GM21723 (cell line): Measurements from ENCODE around the gene ACMSD.
"Not testable (repeated sequence)": the region's sequence is repeated elsewhere in the genome, so short reads cannot be mapped to it uniquely, and the experiment has no call there.

Source experiments
- ATAC-seq: cut with Tn5 transposase; IDR thresholded peaks from one replicate; pipeline ENCODE4 v1.9.1; 2021; ENCODE audit warnings: mild to moderate bottlenecking, moderate library complexity; ENCODE audit not compliant: unreplicated experiment

The ACMSD gene

DNA sequence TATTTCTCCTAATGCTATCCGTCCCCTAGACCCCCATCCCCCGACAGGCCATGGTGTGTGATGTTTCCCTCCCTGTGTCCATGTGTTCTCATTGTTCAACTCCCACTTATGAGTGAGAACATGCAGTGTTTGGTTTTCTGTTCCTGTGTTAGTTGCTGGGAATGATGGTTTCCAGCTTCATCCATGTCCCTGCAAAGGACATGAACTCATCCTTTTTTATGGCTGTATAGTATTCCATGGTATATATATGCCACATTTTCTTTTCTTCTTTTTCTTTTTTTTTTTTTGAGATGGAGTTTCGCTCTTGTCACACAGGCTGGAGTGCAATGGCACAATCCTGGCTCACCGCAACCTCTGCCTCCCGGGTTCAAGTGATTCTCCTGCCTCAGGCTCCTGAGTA lies 9.2 kb downstream of the ACMSD start:
- not testable (repeated sequence) for ATAC-seq

DNA sequence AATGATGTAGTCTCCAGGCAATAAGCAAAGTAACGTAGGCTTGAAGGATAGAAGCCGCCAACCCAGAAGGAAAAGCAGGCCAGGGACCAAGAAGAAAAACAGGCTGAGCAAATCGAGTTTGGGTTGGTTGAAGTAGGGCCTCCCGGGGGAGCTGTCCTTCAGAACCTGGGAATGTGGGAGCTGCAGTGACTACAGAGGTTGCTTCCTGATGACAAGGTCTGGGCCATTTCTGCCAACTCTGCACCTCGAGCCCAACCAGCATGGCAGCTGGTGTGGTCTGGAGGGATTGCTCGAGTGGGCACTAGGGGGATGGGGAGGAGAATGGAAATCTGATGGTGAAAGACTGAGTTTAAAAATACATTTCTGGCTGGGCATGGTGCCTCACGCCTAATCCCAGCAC lies 14.1 kb downstream of the ACMSD start:
- ATAC-seq: no peak

DNA sequence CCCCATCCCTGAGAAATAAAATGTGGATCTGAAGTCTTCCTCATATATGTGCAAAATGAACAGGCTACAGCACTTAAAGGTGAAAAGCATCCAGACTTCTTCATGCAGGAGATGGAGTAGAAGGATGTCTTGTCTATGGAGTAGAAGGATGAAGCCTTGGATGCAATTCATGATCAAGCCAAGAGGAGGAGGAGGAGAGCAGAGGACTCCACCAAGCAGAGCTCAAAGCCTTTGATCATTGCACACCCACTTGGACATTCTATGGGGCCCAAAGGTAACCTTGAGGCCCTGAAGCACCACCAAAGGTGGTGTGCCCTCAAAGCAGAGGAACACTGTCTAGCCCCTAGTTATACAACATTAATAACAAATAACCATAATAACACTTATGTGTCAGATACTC lies 17.3 kb downstream of the ACMSD start:
- ATAC-seq: no peak

GRCh38 chr2:134858245-134858644 lies 19.8 kb downstream of the ACMSD start:
- ATAC-seq: no peak

- ATAC-seq: no peak
Measured at GRCh38 chr2:134861173-134861572, 22.8 kb downstream of the ACMSD start.

DNA sequence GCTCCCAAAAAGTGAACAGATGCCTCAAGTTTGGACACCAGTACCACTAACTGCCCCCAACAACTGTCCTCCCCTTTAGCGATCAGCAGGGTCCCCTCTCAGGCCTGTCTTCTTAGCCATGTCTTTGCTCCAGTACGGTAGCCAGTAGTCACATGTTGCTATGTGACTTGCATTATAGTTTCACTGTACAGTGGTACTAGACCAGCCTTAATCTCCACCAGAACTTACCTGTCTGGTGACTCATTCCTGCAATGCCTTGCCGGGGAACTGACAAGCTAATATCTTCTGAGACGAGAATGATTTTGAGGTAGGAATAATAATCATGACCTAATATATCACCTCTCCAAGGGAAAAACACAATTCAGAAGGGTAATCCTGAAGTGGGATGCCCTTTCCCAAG lies 23.7 kb downstream of the ACMSD start:
- no peak for ATAC-seq

DNA sequence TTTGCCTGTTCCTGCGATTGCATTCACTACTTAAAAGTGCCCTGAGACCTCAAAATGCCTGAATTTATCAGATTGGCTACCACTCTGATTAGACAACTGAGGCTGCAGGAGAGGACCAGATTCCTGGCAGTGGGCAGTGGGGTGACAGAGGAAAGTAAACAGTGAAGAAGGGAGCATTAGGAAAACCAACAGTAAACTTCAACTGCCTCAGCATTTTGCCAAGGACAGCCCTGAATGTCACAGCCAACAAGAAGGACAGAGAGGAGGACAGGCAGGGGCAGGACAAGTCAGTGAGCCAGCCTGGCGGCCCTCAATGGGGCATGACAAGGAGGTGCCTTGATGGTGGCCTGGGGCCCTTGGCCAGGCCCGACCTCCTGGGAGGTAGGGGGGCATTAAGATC lies 24.3 kb downstream of the ACMSD start:
- no peak for ATAC-seq

GRCh38 chr2:134863446-134863845 lies 25.0 kb downstream of the ACMSD start:
- no peak for ATAC-seq

GRCh38 chr2:134865067-134865787 lies 26.8 kb downstream of the ACMSD start:
- no peak for ATAC-seq

DNA sequence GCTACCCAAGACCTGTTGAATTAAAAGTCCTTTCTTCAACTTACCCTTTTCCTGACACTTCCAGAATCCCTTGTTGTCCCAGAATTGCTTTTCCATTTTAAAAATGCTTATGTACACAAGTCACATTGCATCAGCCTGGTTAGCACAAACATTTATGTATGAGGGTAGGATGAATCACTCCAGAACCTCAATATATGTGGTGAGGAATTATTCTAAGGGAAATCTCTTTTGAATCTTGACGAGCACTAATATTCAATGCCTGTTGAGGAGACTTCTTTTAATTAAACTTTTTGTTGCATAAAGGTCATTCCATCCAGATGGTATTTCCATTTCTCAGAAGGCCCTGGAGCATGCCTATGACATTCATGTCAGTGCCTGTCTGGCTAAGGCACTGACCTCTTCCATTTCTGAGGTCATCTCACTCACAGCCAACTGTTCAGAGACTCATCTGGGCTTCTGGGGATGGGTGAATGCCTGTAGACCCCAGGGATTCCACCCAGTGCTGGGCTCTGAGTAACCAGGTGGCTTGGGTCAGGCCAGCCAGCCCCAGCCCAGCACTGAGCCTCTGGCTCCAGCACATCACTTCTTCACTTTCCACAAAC lies 28.2 kb downstream of the ACMSD start:
- no peak for ATAC-seq

DNA sequence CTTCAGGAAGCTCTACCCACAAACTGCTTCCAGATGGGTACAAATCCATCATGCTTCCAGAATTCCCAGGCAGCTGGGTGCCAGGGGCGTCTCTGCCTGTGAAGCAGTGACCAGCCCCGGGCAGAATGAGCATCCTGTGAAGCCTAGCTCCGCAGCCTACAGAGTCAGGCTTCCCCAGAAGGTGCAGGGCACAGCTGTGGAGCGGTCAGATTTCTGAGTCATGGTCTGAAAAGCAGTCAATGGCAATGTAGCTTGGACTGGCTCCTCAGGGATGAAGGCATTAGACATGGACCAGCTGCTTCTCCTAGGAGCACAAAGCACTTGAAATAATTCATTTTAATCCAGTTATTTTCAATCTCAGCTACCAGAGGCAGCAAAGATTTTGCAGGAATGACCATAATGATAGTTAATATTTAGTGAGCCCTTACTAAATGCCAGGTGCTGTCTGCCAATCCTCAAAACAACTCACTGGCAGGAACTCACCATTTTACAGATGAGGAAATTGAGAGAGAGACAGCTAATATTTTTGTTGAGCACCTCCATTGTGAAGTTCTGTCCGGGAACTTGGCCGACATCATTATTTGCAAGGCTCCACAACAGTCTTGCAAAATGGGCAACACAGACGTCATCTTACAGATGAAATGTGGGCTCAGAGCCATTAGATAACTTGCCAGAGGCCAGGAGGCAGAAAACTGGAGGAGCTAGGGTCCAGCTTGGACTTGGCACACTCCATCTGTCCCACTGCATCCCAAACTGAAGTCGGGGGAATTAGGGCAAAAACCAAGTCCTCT lies 31.7 kb downstream of the ACMSD start:
- ATAC-seq: no peak

DNA sequence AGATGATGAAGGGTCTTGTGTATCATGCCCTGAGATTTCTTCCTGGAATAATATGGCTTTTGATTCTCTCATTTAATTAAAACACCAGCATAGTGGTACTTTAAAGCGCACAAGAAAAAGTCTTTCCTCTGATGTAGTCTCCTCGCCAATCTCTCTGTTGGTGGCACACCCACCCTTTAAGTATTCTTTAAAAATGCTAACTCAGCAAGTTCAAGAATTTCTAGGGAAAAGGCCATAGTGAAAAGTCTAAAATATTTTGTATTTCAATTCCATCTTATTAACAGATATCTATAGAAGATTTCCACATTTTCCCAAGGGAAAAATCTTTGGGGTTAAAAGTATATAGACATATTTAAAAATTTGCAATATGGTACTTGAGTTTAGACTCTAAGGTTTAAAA lies 34.7 kb downstream of the ACMSD start:
- no peak for ATAC-seq

DNA sequence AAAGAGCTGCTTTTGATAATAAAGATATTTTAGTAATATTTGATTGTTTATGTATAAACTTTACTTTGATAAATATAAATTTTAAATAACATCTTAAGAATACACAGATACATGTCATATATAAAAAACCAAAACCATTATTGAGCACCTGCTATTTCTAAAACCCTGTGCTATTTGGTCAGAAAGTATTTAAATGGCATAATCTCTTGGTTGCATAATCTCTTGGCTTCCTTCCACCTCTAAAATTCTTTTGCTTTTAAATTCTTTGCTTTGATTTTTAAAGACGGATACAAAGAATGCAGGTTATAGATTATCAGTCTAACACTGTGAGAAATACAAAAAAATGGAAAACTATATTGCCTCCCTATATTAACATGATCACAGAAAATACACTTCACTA lies 36.9 kb downstream of the ACMSD start:
- no peak for ATAC-seq

DNA sequence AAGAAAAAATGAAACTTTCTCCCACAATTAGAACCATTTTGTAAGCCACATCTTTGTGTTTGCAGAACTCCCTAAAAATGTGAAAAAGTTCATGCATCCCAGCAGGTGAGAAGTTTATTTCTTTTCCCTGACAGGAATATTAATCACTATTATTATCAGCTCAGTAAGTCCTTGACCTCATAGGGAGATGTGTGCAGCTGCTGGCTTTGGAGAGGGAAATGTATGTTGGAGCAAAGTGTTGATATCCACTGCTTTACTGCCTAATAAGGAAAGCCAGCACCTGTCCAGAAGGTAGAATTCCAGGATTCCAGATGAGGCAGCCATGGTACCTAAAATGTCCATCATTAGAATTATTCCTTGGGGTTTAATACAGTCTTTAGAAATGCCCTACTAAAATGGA lies 44.4 kb downstream of the ACMSD start:
- ATAC-seq: no peak

- ATAC-seq: no peak
Measured at GRCh38 chr2:134883552-134884293, 45.3 kb downstream of the ACMSD start.

GRCh38 chr2:134884435-134884834 lies 46.0 kb downstream of the ACMSD start:
- ATAC-seq: no peak

DNA sequence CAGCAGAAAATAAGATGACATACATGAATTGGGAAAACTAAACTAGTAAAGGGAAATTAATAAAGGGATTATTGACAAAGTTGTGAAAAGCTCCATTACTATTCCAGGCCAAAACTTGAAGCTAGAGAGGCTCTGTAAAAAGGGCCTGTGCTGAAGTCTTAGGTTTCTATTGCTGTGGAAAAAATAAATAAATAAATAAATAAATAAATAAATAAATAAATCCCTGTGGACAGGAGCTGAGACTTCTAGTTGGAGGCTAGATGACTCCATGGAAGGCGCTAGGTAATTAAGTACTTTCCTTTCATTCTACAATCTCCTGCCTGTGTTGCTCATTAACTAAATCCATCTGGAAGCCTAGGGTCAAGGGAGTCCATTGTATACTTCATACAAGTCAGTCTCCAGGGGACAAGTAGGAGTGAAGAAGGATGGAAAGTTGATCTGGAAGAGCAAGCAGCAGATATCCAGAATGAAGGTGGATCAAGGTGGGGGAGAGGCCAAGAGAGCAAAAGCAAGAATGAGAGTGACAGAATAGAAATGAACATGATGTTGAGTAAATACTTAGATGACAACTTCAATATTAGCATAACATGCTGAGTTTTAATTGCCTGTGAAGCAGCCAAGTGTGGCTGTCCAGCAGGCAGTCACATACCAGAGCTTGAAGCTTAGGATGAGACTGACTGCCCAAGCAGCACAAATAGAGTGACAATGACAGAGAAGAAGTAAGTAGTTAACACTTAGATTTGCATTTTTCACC lies 54.0 kb downstream of the ACMSD start:
- ATAC-seq: no peak

DNA sequence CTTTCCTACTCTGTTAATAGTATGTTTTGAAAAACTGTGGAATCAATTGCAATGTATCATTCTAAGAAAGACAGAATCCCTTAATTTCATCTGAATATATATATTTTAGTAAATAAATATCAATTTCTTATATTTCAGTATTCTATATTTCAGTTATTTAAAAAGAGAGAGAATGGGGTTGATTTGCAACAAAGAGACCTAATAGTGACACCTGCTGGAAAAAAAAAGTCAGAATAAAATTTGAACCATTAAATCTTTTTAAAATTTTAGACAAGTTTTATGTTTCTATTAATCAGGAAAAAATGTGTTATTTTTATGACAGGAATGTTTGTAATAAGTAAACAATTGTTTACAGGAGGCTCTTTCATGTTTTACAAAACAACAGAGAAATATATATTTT lies 59.5 kb downstream of the ACMSD start:
- no peak for ATAC-seq

DNA sequence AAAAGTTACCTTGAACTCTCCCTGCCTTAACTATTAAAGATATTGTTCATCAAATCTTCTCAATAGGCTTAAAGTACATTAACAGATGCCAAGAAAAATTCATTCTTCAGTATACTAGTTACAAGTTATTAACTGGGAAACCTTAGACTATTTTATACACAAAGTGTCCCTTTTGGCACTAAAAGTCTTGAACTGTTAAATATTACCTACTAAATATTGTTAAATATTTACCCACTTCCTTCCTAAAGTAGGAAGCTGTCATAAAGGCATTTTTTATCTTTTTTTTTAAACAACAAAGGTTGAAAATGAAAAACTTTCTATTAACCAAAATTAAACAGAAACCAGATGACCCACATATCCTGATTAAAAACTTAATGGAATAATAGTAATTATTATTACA lies 60.8 kb downstream of the ACMSD start:
- no peak for ATAC-seq

DNA sequence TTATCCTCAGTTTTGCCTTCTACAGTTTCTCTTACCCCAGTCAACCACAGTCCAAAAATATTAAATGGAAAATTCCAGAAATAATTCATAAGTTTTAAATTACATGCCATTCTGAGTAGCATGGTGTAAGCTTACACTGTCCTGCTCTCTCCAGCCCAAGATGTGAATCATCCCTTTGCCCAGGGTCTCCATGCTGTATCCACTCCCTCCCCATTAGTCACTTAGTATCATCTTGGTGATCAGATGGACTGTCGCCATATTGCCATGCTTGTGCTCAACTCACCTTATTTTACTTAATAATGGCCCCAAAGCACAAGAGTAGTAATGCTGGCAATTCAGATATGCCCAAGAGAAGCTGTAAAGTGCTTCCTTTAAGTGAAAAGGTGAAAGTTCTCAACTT lies 61.7 kb downstream of the ACMSD start:
- no peak for ATAC-seq

GRCh38 chr2:134903701-134904100 lies 65.3 kb downstream of the ACMSD start:
- ATAC-seq: not testable (repeated sequence)
